AG09319 (cell line): ENCODE measurements around the gene RAPGEF1.
"Not testable (repeated sequence)": the region's sequence is repeated elsewhere in the genome, so short reads cannot be mapped to it uniquely, and the experiment has no call there.

Experiments
- DNase-seq: peaks from one replicate; pipeline ENCODE4 v3.0.0-alpha.2; 2010; ENCODE audit warnings: low read depth; ENCODE audit errors: extremely low read depth
- TF ChIP-seq, protein P1 (sequence below): IDR thresholded peaks from 2 replicates; pipeline ENCODE4 v1.5.1; 2011; ENCODE audit warnings: low read depth, mild to moderate bottlenecking, inconsistent platforms, low read length, moderate library complexity

RAPGEF1 gene

DNA sequence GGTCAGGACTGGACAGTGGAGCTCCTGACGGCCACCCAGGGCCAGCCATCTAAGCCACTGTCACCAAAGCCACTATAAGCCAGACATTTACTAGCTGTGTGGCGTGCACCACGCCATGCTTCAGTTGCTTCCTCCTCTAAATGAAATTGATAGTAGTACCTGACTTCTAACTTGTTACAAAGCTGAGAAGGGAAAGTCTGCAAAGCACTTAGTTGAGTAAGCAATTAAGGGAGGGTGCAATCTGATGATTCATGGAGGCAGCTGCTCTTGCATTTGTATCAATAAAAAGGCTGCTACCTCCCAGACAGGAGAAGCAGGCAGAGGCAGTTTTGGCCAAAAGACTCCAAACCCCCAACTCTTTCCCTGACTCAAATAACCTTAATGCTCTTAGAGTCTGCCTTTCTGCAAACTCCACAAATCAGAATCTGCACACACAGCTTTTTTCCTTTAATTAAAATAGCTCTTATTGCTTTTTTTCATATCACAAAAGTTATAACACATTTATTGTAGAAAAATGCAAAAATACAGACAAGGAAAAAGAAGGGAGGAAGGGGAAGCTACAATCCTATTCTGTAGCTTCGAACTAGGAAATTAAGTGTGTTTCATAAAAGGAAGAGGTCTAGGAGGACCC lies 19.3 kb upstream of the RAPGEF1 start:
- TF ChIP-seq, protein P1, sequence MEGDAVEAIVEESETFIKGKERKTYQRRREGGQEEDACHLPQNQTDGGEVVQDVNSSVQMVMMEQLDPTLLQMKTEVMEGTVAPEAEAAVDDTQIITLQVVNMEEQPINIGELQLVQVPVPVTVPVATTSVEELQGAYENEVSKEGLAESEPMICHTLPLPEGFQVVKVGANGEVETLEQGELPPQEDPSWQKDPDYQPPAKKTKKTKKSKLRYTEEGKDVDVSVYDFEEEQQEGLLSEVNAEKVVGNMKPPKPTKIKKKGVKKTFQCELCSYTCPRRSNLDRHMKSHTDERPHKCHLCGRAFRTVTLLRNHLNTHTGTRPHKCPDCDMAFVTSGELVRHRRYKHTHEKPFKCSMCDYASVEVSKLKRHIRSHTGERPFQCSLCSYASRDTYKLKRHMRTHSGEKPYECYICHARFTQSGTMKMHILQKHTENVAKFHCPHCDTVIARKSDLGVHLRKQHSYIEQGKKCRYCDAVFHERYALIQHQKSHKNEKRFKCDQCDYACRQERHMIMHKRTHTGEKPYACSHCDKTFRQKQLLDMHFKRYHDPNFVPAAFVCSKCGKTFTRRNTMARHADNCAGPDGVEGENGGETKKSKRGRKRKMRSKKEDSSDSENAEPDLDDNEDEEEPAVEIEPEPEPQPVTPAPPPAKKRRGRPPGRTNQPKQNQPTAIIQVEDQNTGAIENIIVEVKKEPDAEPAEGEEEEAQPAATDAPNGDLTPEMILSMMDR: no peak
- no peak for DNase-seq

DNA sequence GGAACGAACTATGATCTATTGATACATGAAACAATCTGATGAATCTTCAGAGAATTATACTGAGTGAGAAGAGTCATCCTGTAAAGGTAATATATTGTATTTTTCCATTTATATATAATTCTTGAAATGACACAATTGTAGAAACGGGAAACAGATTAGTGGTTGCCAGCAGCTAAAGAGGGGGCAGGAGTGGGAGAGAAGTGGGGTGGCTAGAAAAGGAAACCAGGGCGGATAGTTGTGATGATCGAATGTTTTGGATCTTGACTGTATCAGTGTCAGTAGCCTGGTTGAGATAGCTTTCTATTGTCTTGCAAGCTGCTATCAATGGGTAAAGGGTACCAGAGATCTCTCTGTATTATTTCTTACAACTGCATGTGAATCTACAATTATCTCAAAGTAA lies 17.7 kb upstream of the RAPGEF1 start:
- DNase-seq: no peak
- TF ChIP-seq, protein P1: no peak

DNA sequence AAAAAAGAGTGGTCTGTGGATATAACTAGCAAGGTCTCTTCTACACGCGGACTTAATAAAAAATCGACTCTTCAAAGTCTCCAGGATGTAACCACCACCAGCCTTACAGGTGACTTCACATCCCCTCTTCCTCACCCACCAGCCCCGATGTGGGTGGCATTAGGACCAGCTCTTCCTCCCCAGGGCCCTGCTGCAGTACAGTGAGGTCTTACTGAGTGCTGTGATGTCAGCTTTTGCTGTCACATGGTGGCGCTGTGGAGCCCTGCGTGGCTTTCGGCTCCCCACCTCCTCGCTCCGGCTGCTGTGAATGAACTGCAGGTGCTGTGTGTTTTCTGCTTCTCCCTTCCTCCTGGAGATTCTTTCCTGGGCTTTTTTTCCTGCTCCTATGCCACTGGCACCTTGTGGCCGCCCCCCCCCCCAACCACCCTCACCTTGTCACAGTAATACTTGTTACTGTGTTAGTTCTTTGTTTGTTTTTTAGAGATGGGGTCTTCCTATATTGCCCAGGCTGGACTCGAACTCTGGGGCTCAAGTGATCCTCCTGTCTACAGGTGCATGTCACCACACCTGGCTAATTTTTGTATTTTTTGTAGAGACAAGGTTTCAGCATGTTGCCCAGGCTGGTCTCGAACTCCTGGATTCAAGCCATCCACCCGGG lies 15.8 kb upstream of the RAPGEF1 start:
- TF ChIP-seq, protein P1: peak; percentile 93
- no peak for DNase-seq

DNA sequence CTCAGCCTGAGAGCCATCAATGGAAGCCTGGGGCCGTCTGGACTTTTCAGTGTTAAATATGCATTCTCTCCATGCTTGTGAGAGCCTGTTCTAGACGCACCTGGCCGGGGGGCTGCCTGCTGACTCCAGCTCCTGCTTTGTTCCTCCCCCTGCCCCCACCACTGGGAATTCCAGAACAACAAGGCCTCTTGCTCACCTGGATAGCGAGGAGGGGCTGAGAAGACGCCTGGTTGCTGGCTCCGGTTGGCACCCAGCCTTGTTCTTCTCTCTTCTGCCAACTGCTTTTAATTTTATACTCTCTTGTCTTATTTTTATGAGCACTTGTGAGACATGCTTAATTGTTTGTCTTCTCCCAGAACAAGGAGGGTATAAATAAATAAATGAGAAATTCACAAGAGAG lies 15.0 kb upstream of the RAPGEF1 start:
- DNase-seq: no peak
- TF ChIP-seq, protein P1: no peak

DNA sequence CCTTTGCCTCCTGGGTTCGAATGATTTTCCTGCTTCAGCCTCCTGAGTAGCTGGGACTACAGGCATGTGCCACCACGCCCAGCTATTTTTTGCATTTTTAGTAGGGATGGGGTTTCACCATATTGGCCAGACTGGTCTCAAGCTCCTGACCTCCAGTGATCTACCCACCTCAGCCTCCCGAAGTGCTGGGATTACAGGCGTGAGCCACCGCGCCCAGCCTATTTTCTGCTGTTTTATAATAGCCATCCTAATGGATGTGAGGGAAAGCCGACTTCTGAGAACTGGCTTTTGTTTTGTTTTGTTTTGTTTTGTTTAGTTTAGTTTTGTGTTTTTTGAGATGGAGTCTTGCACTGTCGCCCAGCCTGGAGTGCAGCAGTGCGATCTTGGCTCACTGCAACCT lies 13.9 kb upstream of the RAPGEF1 start:
- DNase-seq: not testable (repeated sequence)

DNA sequence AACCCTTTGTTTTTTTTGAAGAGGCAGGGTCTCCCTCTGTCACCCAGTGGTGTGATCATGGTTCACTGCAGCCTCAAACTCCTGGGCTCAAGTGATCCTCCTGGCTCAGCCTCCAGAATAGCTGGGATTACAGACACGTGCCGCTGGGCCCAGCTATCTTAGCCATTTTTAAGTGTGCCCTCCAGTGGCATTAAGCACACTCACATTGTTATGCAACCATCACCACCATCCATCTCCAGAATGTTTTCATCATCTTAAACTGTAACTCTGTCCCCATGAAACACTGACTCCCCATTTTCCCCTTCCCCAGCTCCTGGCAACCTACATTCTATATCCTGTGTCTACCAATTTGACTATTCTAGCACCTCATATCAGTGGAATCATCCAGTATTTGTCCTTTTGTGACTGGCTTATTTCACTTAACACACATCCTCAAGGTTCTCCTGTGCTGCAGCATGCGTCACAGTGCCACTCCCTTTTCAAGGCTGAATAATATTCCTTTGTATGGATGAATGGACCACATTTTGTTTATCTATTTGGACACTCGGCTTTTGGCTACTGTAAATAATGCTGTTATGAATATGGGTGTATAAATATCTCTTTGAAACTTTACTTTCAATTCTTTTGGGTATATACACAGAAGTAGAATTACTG lies 12.5 kb upstream of the RAPGEF1 start:
- TF ChIP-seq, protein P1: no peak
- DNase-seq: no peak

DNA sequence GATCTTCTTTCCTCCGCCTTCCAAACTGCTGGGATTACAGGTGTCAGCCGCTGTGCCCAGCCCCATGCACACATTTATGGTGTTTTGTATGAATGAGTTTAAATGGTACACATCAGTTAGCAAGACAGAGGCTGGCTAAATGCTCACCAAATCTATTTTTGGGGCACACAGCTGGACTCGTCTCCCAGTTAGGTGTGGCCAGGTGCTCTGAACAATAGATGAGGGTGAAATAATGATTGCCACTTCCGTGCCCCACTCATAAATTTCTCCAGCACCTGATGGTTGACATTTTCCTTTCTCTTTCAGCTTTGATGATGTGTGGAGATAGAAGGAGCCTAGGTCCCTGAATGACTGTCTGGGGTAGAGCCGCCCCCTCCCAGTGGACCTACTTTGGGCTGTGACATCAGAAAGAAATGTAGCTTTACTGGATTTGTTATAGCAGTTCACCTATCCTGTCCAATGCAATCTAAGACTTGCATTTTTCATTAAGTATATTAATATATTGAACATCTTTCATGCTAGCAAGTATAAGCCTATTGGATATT lies 8.6 kb upstream of the RAPGEF1 start:
- DNase-seq: no peak
- TF ChIP-seq, protein P1: no peak
